Colon (tissue), 2 donors: Measurements from ENCODE around the gene KLC4.
"Not testable (repeated sequence)": the region's sequence is repeated elsewhere in the genome, so short reads cannot be mapped to it uniquely, and the experiment has no call there.

Experiments
- FAIRE-seq: peaks from 2 replicates; lab custom pipeline; 2012; peaks lifted over from hg19 to GRCh38; lab: Jason Lieb, UNC
- donor health status: control.
- donor health status: control.

KLC4 gene

DNA sequence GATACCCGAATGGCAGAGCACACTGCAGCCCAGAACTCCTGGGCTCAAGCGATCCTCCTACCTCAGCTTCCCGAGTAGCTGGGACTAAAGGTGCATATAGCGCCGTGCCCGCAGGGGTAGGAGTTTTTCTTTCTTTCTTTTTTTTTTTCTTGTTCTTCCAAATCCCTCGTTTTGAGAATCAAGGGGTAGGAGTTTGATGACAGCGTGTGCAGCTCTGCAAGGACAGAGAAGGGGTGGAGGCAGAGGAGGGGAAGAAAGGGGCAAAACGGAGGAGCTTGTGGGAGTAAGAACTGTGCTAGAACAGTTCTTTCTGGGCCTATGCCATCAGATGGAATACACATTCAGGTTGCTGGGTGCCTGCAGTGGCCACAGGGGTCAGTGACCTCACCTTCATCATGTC, 22.7 kb upstream of the KLC4 start:
- no peak for FAIRE-seq

GRCh38 chr6:43037197-43037596, 22.2 kb upstream of the KLC4 start:
- FAIRE-seq = no peak

GRCh38 chr6:43037706-43038105, 21.7 kb upstream of the KLC4 start:
- FAIRE-seq = no peak

- FAIRE-seq = no peak
Measured at GRCh38 chr6:43038727-43039126, 20.7 kb upstream of the KLC4 start.

DNA sequence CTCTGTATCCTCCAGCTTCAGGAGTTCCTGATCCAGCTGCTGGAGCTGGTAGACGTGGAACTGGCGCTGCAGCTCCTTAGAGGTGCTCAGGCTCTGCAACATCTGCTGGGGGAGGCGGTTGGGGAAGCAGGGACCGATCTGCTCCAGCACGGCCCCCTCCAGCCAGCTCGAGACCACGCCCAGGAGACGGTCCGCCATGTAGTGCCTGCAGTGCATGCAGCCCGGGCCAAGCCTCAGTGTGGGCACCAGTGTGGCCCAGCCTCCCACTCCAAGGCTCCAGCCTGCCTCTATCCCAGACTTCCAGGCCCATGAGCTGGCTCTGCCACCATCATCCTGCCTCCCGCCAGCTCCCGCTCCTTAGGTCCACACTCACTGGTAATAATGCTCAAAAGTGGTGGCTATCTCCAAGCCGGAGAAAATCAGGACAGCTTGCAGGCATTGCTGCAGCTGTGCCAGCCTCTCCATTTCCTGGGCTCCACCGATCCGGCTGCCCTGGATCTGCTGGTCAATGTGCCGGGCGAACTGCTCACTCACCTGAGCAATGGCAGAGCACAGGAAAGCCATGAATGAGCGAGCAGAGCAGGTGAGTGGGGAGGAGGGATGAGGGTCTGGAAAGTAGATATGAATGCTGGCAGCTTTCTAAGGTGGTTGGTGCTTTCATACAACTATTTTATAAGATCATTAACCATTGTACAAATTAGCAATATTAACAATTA, 18.7 kb upstream of the KLC4 start:
- no peak for FAIRE-seq

DNA sequence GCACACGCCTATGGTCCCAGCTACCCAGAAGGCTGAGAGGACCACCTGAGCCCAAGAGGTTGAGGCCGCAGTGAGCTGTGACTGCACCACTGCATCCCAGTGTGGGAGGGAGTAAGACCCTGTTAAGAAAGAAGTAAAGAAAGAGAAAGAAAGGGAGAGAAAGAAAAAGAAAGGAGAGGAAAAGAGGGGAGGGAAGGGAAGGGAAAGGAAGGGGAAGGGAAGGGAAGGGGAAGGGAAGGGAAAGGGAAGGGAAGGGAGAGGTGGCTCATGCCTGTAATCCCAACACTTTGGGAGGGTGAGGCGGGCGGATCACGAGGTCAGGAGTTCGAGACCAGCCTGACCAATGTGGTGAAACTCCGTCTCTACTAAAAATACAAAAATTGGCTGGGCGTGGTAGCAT, 18.0 kb upstream of the KLC4 start:
- FAIRE-seq = not testable (repeated sequence)

- FAIRE-seq = no peak
Measured at GRCh38 chr6:43043310-43043709, 16.1 kb upstream of the KLC4 start.

- no peak for FAIRE-seq
Measured at GRCh38 chr6:43045371-43045930, 14.0 kb upstream of the KLC4 start.

- FAIRE-seq = no peak
Measured at GRCh38 chr6:43047998-43048397, 11.4 kb upstream of the KLC4 start.

- no peak for FAIRE-seq
Measured at GRCh38 chr6:43050981-43051380, 8.4 kb upstream of the KLC4 start.

DNA sequence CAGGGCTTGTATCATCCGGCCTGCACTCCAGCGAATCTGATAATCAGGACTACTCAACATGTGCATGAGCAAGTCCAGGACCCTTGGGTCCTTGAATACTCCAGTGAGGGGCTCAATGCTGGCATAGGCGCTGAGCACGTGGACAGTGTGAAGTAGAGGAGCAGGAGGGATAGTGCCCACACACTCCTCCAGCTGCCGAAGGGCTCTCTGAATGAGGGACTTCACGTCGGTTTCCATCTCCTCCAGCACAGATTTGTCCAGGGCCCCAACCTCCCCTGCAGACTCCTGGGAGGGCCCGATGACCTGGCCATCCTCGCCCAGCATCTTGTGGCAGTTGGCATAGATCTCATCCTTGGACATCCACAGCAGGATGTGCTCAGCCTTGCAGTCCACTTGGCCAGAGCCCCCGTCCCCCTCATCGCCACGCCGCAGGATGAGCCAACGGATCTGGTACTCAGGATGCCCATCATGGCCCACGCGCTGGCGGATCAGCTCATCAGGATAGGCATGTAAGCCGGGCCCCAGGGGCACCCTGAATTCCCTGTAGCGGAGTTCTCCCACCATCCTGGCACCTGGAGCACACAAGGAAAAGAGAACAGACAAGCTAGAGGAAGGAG, 7.1 kb upstream of the KLC4 start:
- no peak for FAIRE-seq

DNA sequence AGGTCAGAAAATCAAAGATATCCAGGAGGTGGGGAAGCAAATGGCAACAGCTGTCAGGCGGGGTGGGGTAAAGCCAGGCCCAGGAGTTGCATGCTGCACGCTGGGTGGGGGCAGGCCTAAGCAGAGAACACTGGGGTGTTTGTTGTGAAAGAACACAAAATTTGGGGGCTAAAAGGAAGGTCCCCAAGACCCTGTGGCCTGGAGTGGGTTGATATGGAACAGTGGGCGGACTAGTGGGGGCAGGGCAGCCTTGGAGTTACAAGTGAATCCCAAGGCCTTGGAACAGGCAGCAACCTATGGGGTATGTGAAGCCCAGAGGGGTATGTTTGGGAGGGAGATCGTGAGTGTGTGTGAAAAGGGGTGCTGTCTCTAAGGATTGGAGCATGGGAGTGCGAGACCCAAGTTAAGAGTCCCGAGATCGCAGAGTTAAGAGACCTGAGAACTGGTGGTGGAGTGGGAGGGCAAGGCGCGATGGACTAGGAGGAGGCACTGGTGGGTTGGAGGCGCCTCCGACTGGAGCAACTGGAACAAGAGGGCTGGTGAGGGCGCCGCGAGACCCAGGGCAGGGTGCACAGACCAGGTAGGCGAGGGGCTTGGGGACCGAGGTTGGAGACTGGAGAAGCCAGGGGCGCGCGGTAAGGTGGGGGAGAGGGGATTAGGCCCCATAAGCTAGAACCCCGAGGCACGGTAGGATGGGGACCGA, 6.4 kb upstream of the KLC4 start:
- no peak for FAIRE-seq

DNA sequence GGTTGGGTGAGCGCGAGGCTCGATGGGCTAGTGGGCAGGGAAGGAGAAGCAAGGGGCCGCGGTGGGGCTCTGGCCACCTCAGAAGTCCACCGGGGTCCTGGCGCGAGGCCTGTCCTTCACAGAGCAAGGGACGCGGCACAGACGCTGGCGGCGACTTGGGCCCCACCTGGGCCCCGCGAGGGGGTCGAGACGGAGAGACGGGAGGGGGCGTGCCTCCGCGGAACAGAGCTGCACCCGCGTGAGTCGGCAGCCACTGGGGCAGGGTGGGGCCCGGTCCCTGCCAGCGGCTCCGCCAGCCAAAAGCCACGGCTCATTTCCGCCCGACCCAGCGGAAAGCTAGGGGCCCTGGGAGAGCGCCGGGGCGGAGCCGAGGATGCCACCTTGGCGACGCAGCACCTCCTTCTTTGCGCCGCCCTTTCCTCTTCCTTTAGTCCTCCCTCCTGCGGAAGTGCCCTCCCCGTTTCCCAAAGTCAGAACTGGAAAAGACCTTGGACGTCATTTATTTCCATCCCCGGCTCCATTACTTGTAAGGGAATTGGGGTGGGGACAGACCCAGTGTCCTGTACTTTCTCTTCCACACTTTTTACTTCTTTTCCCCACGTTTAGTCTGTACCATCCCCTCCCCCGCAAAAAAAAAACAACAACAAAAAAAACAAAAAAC, 5.8 kb upstream of the KLC4 start, which contains the start of gene CUL7:
Gene CUL7 (minus strand): TSS at position 307 of the 661 bp plus-strand sequence. CDS start 1,063 bp downstream, outside the sequence.
- FAIRE-seq = no peak

GRCh38 chr6:43054206-43054943, 5.1 kb upstream of the KLC4 start:
- FAIRE-seq = no peak

DNA sequence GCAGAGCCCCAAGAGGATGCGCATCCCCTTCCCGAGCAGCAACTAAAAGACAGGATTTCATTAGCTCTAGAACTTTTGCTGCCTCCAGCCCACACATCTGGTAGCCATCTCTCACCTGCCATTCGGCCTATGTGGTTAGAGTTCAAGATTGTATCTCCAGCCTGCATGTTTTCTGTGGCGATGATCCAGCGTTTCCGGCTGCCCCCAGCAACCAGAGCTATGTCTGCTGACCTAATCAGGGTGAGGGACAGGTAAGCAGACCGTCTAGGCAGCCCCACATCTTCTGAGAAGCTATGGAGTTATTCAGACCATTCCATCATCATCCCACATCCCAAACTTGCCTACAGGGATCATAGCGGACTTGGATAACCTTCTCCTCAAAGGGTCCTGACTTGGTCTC, 3.5 kb upstream of the KLC4 start:
- no peak for FAIRE-seq

- FAIRE-seq = no peak
Measured at GRCh38 chr6:43058531-43058930, 900 bp upstream of the KLC4 start.

DNA sequence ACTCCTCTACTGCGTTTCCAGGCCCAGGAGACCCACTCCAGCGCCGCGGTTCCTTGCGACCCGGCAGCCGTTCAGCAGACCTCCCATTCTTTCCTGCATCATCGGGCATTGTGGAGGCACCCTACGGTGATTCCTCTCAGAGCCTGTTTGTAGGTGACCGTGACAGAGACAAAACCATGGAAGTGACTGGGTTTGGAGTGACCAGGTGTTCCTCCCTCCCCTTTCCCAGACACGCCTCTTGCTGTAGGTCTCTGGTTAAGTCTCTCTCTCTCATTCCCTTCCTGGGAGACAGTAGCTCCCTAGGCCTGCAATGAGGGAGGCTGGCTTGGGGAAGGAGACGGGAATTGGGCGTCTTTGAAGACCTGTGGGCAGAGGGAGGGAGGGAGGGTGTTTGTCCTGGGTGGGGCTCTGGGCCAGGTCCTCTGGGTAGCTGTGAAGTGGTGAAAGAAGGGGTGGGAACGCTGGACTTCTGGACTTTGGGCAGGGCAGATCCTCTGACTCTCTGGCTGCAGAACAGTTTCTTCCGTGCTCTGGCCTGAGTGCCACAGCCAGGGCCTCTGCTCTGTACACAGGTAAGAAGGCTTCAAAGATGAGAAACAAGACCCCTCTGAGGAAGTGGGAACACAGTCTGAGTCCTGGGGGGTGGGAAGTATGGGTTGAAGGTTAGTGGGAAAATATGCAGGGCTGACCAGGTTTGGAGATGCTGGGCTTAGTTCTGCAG, 763 bp downstream of the KLC4 start:
- FAIRE-seq = no peak

DNA sequence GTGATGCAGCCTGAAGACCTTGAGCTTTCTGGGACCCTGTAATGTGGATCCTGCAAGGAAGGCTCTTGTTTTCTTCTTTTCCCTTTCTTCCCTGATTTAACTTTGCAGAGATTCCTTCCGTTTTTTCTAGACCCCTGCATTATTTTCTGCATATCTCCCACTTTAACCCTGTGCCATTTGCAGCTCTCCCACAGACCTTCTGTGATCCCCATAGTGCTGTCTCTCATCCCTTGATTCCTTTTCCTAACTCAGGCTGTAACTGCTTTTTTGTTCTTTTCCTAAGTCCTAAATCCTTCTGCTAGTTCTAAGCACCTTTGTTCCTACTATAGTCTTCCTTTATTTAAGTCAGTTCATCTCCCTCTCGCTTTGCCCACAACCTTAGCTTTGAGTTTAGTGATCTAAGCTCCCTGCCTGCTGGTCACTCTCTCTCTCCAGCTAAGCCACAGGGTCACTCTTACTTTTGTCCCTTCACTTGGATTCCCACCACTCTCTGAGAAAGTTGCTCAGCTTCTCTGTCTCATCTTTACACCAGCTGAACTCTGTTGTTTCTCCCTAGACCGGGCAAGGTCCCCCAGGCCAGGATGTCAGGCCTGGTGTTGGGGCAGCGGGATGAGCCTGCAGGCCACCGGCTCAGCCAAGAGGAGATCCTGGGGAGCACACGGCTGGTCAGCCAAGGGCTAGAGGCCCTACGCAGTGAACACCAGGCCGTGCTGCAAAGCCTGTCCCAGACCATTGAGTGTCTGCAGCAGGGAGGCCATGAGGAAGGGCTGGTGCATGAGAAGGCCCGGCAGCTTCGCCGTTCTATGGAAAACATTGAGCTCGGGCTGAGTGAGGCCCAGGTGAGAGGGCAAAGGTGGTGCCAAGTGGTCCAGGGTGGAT, 1.6 kb downstream of the KLC4 start:
- no peak for FAIRE-seq

DNA sequence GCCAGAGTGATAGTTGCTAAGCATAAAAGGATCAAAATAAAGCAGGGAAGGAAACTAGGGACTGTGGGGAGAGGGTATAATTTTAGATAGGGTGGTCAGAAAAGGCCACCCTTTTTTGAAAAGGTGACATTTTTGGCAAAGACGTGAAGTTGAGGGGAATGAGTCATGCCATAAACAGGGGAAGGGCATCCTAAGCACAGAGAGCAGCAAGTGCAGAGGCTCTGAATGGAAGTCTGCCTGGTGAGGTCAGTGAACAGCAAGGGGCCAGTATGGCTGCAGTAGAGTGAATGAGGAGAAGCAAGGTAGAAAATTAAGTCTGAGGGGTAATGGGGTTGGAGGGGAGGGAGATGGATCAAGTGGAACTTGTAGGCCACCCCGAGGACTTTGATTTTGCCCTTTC, 2.4 kb downstream of the KLC4 start:
- no peak for FAIRE-seq

DNA sequence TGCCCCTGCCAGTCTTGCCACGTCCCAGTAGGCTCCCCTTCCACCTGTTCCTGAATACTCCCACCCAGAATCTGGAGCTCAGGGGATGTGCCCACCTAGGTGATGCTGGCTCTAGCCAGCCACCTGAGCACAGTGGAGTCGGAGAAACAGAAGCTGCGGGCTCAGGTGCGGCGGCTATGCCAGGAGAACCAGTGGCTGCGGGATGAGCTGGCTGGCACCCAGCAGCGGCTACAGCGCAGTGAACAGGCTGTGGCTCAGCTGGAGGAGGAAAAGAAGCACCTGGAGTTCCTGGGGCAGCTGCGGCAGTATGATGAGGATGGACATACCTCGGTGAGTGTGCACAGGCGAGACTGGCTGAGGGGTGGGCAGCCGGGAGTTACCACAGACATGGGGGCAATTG, 3.4 kb downstream of the KLC4 start:
- no peak for FAIRE-seq
